ENCODE data around the gene TBC1D20. TPM values are rescaled to one million over a fixed set of nuclear protein-coding genes. Genes with fewer than 3 reads are reported as not detected.
A peak's percentile ranks its signal among the peaks of the same experiment; 100 is the strongest.
"Not testable (repeated sequence)": the region's sequence is repeated elsewhere in the genome, so short reads cannot be mapped to it uniquely, and the experiment has no call there.

Gene TBC1D20
- polyA plus RNA-seq, 3 donors = 32.9 to 35.5 (median 32.9) TPM

DNA sequence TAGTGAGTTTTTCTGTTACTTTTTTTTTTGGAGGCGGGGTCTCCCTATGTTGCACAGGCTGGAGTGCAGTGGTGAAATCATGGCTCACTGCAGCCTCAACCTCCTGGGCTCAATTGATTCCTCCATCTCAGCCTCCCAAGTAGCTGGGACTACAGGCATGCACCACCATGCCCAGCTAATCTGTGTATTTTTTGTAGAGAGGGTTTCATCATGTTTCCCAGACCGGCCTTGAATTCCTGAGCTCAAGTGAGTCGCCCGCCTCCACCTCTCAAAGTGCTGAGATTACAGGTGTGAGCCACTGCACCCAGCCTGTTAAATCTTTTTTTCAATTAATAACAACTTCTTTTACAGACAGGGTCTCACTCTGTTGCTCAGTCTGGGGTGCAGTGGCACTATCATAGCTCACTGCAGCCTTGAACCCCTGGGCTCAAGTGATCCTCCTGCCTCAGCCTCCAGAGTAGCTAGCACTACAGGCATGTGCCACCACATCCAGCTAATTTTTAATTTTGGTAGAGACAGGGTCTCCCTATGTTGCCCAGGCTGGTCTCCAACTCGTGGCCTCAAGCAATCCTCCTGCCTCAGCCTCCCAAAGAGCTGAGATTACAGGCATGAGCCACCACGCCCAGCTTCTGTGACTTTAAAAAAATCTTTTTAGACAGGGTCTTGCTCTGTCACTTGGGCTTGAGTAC, 14.4 kb upstream of the TBC1D20 start:
- not testable (repeated sequence) for DNase-seq (ENCODE audit: low read depth in 3 of 3, low spot score in 2 of 3)

DNA sequence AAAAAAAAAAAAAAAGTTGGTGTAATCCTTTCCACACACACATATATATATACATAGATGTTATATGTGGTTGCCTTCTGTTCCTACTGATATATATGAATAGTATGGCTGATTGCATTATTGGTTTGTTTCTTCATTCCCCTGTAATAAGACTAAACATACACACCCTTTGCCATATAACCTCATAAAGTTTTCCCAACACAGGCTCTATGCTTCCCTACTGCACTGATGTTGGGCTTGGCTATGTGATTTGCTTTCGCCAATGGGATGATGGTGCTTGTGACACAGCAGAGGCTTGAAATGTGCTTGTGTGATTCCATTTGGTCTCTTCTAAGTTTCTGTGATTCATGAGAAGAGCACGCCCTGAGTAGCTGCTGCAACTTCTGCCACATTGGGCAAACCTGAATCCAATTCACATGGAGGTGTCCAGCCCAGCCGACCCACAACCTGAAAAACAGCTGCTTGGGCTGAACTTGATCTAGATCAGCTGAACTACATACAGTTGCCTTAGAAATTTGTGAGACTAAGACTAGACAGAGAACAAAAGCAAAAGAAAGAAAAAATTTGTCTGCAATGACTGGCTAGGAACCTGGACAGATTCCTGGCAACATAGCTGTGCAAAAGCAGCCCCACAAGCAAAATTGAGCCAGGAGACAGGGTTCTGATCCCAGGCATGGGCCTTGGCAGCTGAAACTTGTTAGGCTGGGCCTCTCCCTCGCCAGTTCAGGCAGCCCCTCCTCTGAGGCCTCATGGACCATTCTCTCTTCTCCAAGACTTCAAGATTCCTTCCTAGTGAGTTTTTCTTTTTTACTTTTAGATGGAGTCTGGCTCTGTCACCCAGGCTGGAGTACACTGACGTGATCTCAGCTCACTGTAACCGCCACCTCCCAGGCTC, 13.4 kb upstream of the TBC1D20 start:
- DNase-seq (ENCODE audit: low read depth in 3 of 3, low spot score in 2 of 3) = no peak

DNA sequence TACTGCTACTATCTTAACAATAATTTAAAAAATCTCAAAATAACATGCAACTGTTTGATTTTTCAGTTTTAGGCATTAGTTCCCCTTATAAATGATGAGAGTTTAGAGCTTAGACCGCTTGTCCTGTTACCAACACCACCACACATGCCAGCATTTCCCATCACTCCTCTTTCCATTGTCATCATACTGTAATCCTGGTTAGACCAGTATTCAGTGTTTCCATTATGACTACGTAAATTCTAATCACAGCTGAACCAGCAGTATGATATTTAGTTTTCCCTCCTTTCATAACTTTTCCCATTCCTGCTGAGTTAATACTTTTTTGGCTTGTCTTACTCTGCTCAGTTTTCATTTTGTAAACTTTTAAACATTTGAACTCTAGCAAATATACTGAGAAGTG, 12.2 kb upstream of the TBC1D20 start:
- DNase-seq (ENCODE audit: low read depth in 3 of 3, low spot score in 2 of 3) = no peak

DNA sequence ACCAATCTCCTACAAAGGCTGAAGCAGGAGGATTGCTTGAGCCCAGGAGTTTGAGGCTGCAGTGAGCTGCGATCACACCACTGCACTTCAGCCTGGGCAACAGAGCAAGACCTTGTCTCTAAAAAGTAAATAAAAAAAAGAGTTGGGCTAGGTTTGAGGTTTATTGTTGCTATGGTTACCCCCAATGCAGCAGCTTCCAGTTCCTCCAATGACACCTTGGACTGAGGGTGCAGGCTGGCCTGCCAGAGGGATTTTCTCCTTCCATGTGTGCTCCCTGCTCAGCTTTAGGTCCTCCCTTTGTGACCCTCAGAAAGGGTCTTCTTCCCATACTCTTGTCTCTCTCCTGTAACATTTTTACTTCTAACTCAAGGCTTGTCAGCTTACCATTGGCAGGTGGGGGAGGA, 10.6 kb upstream of the TBC1D20 start:
- no peak for DNase-seq (ENCODE audit: low read depth in 3 of 3, low spot score in 2 of 3)

DNA sequence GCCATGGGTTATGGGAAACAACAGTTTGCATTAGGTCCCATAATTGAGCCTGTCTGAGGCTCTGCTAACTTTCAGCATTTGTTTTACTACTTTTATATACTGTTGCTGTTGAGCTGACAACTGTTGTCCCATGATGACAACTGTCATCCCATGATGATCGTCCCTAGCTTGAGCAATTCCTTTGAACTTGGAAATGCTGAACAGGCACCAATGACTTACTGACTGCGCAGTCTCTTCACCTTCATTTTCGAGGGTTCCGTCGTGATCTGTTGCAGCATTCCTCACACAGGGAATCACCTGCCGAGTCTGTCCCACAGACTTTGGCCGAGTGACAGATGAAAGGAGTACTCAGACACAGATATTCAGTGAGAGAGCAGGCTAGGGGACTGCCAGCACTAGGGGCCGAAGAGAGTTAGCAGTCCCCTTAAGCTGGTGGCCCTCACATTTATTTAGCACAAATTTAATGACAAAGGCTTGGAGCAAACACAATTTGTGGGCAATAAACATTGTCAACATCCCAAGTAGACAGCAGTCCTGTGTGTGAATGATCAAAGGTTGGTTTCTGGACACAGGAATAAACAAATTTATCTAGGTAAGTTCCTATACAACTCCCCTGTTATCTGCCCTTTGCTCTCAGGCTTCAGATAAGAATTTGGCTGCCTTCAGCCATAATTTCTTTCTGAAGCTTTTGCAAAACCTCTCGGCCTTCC, 10.0 kb upstream of the TBC1D20 start:
- DNase-seq (ENCODE audit: low read depth in 3 of 3, low spot score in 2 of 3) = no peak

DNA sequence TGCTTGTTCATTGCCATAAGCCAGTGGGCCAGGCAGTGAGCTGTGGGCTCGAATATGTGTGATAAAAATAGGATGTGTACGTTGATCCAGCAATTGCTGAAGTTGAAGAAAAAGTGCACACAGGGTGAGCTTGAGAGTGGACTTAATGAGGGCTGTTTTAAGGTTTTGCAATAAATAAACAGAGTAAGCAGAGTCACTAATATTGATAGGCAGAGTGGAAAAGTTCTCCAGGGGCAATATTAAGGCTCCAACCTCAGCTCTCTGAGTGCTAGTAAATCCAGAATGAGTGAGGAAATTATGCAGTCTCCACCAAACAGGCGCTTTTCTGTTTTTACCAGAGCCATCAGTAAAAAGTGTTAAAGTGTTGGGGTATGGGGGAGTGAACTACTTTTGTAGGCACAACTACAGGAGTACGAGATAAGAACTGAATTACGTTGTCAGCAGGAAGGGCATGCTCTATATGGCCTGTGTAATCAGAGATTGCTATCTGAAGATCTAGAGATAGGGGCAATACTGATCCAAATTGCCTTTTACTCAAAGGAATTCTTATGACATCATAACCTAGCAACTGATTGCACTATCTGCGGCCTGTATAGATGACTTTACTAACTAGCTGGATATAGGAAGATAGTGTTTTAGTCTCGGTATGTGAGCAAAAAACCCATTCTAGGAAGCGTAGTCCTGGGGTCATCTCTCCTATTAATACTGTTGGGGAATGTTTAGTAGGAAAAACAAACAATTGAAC, 7.6 kb upstream of the TBC1D20 start:
- no peak for DNase-seq (ENCODE audit: low read depth in 3 of 3, low spot score in 2 of 3)

DNA sequence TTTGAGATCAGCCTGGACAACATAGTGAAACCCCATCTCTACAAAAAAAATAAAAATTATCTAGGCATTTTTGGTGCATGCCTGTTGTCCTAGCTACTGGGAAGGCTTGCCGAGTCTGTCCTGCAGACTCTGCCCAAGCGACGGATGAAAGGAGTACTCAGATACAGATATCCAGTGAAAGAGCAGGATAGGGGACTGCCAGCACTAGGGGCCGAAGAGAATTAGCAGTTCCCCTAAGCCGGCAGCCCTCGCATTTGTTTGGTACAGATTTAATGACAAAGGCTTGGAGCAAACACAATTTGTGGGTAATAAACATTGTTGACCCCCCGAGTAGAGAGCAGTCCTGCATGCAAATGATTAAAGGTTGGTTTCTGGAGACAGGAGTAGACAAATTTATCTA, 5.4 kb upstream of the TBC1D20 start:
- no peak for DNase-seq (ENCODE audit: low read depth in 3 of 3, low spot score in 2 of 3)

DNA sequence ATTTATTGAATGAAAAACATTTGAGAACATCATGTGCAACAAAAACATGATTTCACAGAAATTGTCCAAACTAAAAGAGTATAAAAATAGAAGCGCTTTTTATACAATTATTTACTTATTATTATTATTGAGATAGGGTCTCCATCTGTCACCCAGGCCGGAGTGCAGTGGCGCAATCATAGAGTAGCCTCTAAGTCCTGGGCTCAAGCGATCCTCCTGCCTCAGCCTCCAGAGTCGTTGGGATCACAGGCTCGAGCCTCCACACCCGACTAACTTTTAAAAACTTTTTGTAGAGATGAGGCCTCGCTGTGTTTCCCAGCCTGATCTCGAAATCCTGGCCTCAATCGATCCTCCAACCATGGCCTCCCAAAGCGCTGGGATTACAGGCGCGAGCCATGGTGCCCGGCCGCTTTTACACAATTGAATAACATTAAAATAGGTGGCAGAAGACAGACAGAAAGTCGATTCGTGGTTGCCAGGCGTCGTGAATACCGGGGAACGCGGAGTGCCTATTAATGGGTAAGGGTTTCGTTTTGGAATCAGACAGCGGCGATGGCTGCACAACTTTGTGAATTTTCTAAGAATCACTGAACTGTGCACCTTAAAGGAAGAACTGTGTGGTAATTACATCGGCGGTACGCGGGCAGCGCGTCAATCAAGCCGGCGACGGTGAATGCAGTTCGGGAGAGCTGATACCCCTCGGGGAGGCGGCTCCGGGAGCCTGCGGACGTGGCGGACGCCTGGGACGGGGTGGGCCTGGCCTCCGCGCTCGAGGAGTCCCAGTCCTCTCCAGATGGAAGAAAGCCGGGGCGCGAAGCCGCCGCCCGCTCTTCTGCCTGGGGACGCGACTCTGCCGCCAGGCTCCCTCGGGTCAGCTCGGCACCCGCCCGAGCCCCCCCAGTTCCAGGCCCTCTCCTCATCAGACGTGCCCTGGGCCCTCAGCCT, 807 bp downstream of the TBC1D20 start:
- DNase-seq (ENCODE audit: low read depth in 3 of 3, low spot score in 2 of 3) = peak in 1 of 3 donors; percentile 14

DNA sequence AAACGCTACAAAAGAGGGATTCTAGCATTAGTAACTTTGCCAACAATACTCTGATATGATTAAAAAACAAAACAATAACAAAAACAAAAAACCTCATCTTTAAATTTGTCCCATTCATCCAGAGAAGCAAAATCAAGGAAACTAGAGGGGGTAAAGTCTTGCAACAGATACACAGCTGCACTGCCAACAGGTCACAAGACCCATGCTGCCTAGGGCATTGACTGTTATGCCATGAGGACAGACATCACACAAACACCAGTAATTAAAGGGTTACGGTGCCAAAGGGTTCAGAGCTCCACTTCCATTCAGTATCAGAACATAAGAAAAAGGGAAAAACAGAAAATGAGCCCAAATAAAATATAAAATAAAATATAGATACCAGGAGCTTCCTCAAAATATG, 1.6 kb downstream of the TBC1D20 start:
- DNase-seq (ENCODE audit: low read depth in 3 of 3, low spot score in 2 of 3) = no peak

DNA sequence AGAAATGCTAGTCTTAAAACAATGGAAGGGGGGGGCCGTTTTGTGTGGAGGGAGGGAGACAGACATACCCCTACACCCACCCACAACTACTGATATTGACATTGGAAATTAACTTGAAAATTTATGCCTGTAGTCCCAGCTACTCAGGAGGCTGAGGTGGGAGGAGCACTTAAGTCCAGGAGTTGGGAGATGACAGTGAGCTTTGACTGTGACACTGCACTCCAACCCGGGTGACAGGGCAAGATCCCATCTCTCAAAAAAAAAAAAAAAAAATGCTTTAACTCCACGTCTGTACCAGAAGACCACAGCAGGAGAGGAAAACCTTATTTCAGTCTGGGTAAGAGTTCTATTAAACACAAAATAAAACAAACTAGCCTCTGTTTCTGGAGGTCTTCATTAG, 2.2 kb downstream of the TBC1D20 start:
- no peak for DNase-seq (ENCODE audit: low read depth in 3 of 3, low spot score in 2 of 3)

DNA sequence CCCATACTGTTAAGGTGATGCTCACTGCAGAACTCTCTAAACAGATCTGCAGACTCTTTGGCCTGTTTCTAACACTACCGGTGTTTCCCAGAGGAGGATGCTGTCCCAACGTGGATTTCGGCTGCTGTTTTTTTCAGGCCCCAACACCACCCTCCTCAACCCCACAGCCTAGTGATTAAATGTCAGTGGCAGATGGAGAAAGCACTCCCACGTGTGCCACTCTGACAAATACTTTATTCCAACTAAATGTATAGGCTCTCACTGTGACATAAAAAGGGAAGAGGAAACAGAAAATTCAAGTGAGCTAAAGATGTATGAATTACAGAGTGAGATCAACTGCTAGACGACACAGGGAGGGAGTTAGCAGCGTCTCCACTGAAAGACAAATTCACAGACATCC, 3.6 kb downstream of the TBC1D20 start:
- no peak for DNase-seq (ENCODE audit: low read depth in 3 of 3, low spot score in 2 of 3)

DNA sequence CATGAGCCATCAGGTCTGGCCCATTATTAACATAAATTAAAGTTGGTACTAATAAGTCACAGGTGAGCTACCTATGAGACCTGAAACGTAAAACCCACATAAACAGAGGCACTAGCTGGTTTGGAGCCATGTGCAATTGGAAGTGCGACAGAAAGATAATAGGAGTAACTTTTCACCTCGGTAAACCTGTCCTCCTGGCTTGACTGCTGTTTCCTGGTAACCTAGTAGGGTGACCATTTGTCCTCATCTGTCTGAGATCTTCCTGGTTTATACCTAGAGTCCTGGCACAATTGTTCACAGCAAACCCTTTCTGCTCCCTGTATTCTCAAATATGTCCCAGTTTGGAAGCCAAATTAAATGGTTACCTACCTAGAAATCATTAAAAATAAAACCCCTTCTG, 7.4 kb downstream of the TBC1D20 start:
- DNase-seq (ENCODE audit: low read depth in 3 of 3, low spot score in 2 of 3) = no peak

DNA sequence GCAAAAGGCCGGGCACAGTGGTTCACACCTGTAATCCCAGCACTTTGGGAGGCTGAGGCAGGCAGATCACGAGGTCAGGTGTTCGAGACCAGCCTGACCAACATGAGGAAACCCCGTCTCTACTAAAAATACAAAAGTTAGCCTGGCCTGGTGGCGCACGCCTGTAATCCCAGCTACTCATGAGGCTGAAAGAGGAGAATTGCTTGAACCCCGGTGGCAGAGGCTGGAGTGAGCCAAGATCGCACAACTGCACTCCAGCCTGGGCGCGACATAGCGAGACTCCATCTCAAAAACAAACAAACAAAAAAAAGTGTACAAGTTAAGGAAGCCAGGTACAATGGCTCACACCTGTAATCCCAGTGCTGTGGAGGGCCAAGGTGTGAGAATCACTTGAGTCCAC, 10.3 kb downstream of the TBC1D20 start:
- DNase-seq (ENCODE audit: low read depth in 3 of 3, low spot score in 2 of 3) = not testable (repeated sequence)

DNA sequence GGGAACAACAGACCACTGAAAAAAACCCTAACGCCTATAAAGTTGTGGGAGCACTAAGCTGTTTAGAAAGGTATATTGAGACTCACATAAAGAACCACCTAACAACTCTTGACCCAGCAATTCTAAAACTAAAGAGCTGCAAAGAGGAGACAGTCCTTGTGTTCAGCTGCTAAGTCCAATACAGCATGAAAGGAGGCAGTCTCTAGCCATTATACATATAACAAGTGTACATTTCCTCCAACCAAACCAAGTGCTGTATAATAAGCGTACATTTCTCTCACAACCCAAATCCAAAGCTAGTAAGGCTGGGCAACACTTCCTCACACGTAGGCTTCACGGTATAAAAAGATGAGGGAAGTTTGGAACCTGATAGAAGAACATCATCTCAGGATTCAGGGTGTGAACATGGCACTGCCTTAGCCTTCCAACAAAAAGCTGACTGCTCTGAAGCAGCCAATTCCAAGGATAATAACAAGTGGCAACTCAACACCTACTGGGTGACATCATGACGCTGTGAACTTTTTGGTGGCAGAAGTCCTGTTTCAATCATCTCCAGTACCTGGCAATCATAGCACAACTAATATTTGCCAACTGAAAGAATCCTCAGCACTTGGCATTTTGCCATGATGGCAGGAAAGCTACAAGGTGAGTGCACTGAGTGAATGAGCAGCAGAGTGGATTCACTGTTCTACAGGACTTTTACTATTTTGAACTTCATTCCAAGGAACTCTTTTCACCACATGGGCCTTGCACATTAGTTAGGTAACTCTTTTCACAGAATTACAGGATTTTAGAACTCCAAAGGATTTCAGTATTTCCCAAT, 16.6 kb downstream of the TBC1D20 start:
- DNase-seq (ENCODE audit: low read depth in 3 of 3, low spot score in 2 of 3) = no peak

DNA sequence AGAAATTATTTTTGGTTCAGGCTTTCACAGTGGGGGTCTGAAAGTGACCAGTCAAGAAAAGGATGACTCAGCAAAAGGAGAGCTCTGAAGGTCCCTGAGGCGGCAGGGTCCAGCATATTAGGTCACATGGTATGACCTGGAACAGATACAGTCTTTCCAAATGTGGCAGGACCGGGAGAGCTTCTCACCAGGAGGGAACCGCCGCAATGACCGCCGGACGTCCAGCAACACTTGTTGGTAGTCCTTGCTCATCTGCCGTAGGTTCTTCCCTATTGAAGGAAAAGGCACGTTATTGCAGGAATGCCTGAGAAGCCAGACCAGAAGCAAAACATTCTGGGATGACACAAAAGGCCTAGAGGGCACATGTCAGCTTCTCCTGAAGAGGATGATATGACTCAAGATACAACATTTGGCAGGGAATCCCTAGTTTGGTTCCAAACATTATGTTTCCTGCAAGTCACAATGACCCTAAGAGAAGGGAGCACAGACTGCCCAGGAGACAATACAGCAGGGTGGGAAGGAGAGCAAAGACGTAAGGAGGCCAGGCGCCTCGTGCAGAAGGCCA, 17.4 kb downstream of the TBC1D20 start:
- DNase-seq (ENCODE audit: low read depth in 3 of 3, low spot score in 2 of 3) = no peak

DNA sequence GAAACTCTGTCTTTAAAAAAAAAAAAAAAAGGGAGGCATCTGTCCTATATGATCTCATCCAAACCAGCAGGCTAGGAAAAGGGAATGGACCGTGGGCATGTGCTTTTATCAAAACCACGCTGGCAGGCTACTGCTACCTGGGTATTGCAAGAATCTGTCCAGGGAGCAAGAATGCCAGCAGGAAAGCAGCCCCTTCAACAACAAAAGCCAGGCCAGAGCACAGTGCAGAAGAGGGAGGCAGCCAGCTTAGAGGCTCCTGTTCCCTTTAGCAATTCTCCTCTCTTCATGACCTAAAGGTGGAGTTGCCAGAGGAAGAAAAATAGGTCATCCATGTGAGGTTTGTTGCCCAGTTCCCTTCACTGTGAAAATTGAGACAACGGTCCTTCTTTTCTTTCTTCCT, 18.2 kb downstream of the TBC1D20 start:
- no peak for DNase-seq (ENCODE audit: low read depth in 3 of 3, low spot score in 2 of 3)

DNA sequence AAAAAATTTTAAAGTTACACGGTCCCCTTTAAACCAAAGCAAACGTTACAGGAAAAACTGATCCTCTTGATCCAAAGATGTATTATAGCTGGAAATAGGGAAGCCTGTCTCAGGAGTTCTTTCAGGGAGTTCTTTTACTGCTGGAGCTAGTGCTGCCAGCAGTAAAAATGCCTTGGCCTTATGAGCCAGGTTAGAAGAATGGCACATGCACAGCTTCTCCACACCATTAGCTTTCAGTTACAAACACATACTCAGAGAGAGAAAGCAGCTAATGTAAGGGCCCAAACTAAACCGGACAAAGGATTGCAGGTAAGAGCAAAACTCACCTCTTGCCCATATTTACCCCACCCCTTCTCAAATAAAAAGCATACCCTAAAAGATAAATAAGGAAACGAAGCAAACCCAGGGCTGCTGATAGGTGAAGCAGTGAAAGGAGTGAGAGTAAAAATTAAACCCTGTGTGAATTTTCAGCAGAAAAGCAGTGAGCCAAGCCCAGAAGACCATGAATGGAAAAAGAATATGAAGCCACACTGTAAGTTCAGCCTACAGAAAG, 19.0 kb downstream of the TBC1D20 start:
- DNase-seq (ENCODE audit: low read depth in 3 of 3, low spot score in 2 of 3) = no peak

DNA sequence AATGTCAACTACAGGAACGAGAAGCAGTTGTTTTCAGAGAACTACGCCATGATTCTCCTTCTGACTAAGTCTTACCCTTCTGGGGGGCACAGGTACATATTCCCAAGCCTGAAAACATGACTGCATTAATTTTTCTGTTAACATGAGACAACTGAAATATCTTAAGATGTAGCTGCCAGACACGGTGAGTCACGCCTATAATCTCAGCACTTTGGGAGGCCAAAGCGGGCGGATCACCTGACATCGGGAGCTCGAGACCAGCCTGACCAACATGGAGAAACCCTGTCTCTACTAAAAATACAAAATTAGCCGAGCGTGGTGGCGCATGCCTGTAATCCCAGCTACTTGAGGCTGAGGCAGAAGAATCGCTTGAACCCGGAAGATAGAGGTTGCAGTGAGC, 21.7 kb downstream of the TBC1D20 start:
- no peak for DNase-seq (ENCODE audit: low read depth in 3 of 3, low spot score in 2 of 3)
